IMR-90 (cell line): ENCODE measurements around the gene CCDC170. TPM values are rescaled to one million over a fixed set of nuclear protein-coding genes. Genes with fewer than 3 reads are reported as not detected.

Experiments
- ATAC-seq: fragments of 200-7000 bp; cut with Tn5 transposase; 2 replicates; pipeline ENCODE4 v1.9.1; 2020; ENCODE audit warnings: low read depth, mild to moderate bottlenecking, moderate library complexity
- BruUV-seq: library from RNA; stranded (reverse); fragments of 400-500 nt; replicated peaks from 2 replicates; lab custom pipeline; 2021; lab: Mats Ljungman, UMichigan
- CTCF ChIA-PET: fragments of 300-600 bp; formaldehyde crosslinking; extraction: SDS; loops from one replicate; lab custom pipeline; 2021; ENCODE audit warnings: antibody characterized with exemption; lab: Yijun Ruan, JAX
- POLR2A ChIA-PET: fragments of 300-600 bp; sonication (Branson Sonifier 250); formaldehyde crosslinking; loops from one replicate; lab custom pipeline; 2022; ENCODE audit warnings: antibody characterized with exemption; ENCODE audit not compliant: unreplicated experiment; lab: Charles Lee
- DNase-seq: peaks from one replicate; pipeline ENCODE4 v3.0.0; 2013
- H2AFZ ChIP-seq: replicated peaks from 2 replicates; pipeline ENCODE3; 2013; ENCODE audit warnings: low read length, mild to moderate bottlenecking; ENCODE audit not compliant: poor library complexity
- H2AK5ac ChIP-seq: 2 replicates; pipeline ENCODE4 v1.6.1; 2013; ENCODE audit warnings: low read depth, low read length, inconsistent platforms
- H2AK9ac ChIP-seq: replicated peaks from 2 replicates; pipeline ENCODE3; 2013; ENCODE audit warnings: mild to moderate bottlenecking, low read depth, low read length, moderate library complexity; ENCODE audit not compliant: poor library complexity
- H2BK120ac ChIP-seq: 2 replicates; pipeline ENCODE4 v1.6.1; 2013; ENCODE audit warnings: low read depth, low read length, inconsistent platforms
- H2BK15ac ChIP-seq: 3 replicates; pipeline ENCODE4 v1.6.1; 2013; ENCODE audit warnings: low read depth, low read length, inconsistent platforms
- H2BK20ac ChIP-seq: 2 replicates; pipeline ENCODE4 v1.6.1; 2013; ENCODE audit warnings: low read depth, mild to moderate bottlenecking, inconsistent platforms, low read length, moderate library complexity
- H2BK5ac ChIP-seq: 2 replicates; pipeline ENCODE4 v1.6.1; 2013; ENCODE audit warnings: mild to moderate bottlenecking, low read depth, low read length, inconsistent platforms; ENCODE audit not compliant: poor library complexity, severe bottlenecking
- H3K14ac ChIP-seq: replicated peaks from 2 replicates; pipeline ENCODE4 v1.6.1; 2013; ENCODE audit warnings: low read depth, low read length, inconsistent platforms
- H3K18ac ChIP-seq: 2 replicates; pipeline ENCODE4 v1.6.1; 2013; ENCODE audit warnings: low read depth, low read length, control low read depth
- H3K23ac ChIP-seq: 2 replicates; pipeline ENCODE4 v1.6.1; 2013; ENCODE audit warnings: low read depth, low read length, inconsistent platforms
- H3K27ac ChIP-seq: 2 replicates; pipeline ENCODE4 v1.5.1; 2013; ENCODE audit warnings: mild to moderate bottlenecking, control low read depth, low read length; ENCODE audit not compliant: insufficient read depth
- H3K27me3 ChIP-seq: 2 replicates; pipeline ENCODE4 v1.6.1; 2013; ENCODE audit warnings: low read length; ENCODE audit not compliant: control insufficient read depth, insufficient read depth
- H3K36me3 ChIP-seq: 2 replicates; pipeline ENCODE4 v1.6.1; 2013; ENCODE audit warnings: low read length, mixed read lengths; ENCODE audit not compliant: control insufficient read depth, insufficient read depth
- H3K4ac ChIP-seq: 2 replicates; pipeline ENCODE4 v1.6.1; 2013; ENCODE audit warnings: low read depth, low read length, inconsistent platforms
- H3K4me1 ChIP-seq: 2 replicates; pipeline ENCODE4 v1.6.1; 2013; ENCODE audit warnings: low read length, mixed read lengths; ENCODE audit not compliant: control insufficient read depth, insufficient read depth
- H3K4me2 ChIP-seq: 2 replicates; pipeline ENCODE4 v1.6.1; 2013; ENCODE audit warnings: low read depth, mild to moderate bottlenecking, control low read depth, low read length, moderate library complexity
- H3K4me3 ChIP-seq: 2 replicates; pipeline ENCODE4 v1.5.1; 2013; ENCODE audit warnings: low read depth, mild to moderate bottlenecking, control low read depth, low read length, moderate library complexity; ENCODE audit not compliant: insufficient read depth
- H3K56ac ChIP-seq: 2 replicates; pipeline ENCODE4 v1.6.1; 2013; ENCODE audit warnings: low read length, inconsistent platforms; ENCODE audit not compliant: insufficient read depth; ENCODE audit errors: extremely low read depth
- H3K79me1 ChIP-seq, 2 experiments: 2 replicates each; pipeline ENCODE4 v1.6.1; 2013; ENCODE audit warnings: low read length in 2 of 2, inconsistent platforms in 1 of 2, low read depth in 1 of 2
- H3K9ac ChIP-seq: 2 replicates; pipeline ENCODE4 v1.6.1; 2013; ENCODE audit warnings: low read depth, low read length, control low read depth
- H3K9me1 ChIP-seq: 2 replicates; pipeline ENCODE4 v1.6.1; 2013; ENCODE audit warnings: low read length, inconsistent platforms; ENCODE audit not compliant: insufficient read depth
- H3K9me3 ChIP-seq: 2 replicates; pipeline ENCODE4 v1.6.1; 2013; ENCODE audit warnings: low read length; ENCODE audit not compliant: control insufficient read depth, insufficient read depth
- H4K20me1 ChIP-seq: 2 replicates; pipeline ENCODE4 v1.6.1; 2013; ENCODE audit warnings: low read length, inconsistent platforms; ENCODE audit not compliant: insufficient read depth
- H4K5ac ChIP-seq: 2 replicates; pipeline ENCODE4 v1.6.1; 2013; ENCODE audit warnings: mild to moderate bottlenecking, low read depth, low read length, control low read depth
- H4K8ac ChIP-seq, 2 experiments: 2 replicates each; pipeline ENCODE4 v1.6.1; 2013; ENCODE audit warnings: low read depth in 2 of 2, low read length in 2 of 2, control low read depth in 1 of 2, inconsistent platforms in 1 of 2
- H4K91ac ChIP-seq: 2 replicates; pipeline ENCODE4 v1.6.1; 2013; ENCODE audit warnings: low read depth, low read length, inconsistent platforms; ENCODE audit not compliant: insufficient read depth
- BHLHE40 ChIP-seq: fragments of 150-350 bp; IDR thresholded peaks from 2 replicates; pipeline ENCODE4 v1.6.1; 2016; ENCODE audit warnings: mild to moderate bottlenecking, low read depth, low read length
- CEBPB ChIP-seq: IDR thresholded peaks from 2 replicates; pipeline ENCODE4 v1.6.1; 2012; ENCODE audit warnings: low read depth, low read length, improper control_type of control experiment
- CHD1 ChIP-seq: IDR thresholded peaks from 2 replicates; pipeline ENCODE4 v1.6.1; 2012; ENCODE audit warnings: low read depth, low read length, improper control_type of control experiment
- FOS ChIP-seq: fragments of 150-350 bp; IDR thresholded peaks from 2 replicates; pipeline ENCODE4 v1.6.1; 2016; ENCODE audit warnings: low read depth, low read length
- MAFK ChIP-seq: IDR thresholded peaks from 2 replicates; pipeline ENCODE4 v1.6.1; 2012; ENCODE audit warnings: low read depth, low read length, improper control_type of control experiment
- MXI1 ChIP-seq: IDR thresholded peaks from 2 replicates; pipeline ENCODE4 v1.6.1; 2012; ENCODE audit warnings: low read depth, mild to moderate bottlenecking, low read length, moderate library complexity, borderline replicate concordance
- NFE2L2 ChIP-seq: fragments of 150-350 bp; IDR thresholded peaks from 2 replicates; pipeline ENCODE4 v1.6.1; 2016; ENCODE audit warnings: low read depth, mild to moderate bottlenecking, low read length
- POLR2A ChIP-seq: IDR thresholded peaks from 2 replicates; pipeline ENCODE4 v1.6.1; 2012; ENCODE audit warnings: mild to moderate bottlenecking, low read depth, low read length
- RAD21 ChIP-seq: IDR thresholded peaks from 2 replicates; pipeline ENCODE4 v1.6.1; 2012; ENCODE audit warnings: low read length, improper control_type of control experiment
- RCOR1 ChIP-seq: IDR thresholded peaks from 2 replicates; pipeline ENCODE4 v1.6.1; 2012; ENCODE audit warnings: mild to moderate bottlenecking, low read length, improper control_type of control experiment; ENCODE audit not compliant: insufficient replicate concordance
- RFX5 ChIP-seq: IDR thresholded peaks from 2 replicates; pipeline ENCODE4 v1.8.0; 2012; ENCODE audit warnings: low read depth, mild to moderate bottlenecking, low read length, moderate library complexity
- SMC3 ChIP-seq: fragments of 150-350 bp; IDR thresholded peaks from 2 replicates; pipeline ENCODE4 v1.6.1; 2016; ENCODE audit warnings: low read depth, mild to moderate bottlenecking, antibody characterized with exemption, low read length, moderate library complexity
- WGBS, 2 experiments: methylation state at CpG; one replicate each; pipeline versions ENCODE4 v1.1.5 to v1.1.7; 2013; ENCODE audit warnings: missing lambda C conversion rate in 2 of 2; ENCODE audit not compliant: insufficient read length in 1 of 2; ENCODE audit errors: extremely low coverage in 2 of 2; 5-methylcytosine and 5-hydroxymethylcytosine counted together
- dilution Hi-C: fragments of 300-500 bp; cut with HindIII; formaldehyde crosslinking; loops from one replicate; pipeline ENCODE4 v1.14.3; 2018; ENCODE audit warnings: low sequenced_read_pairs; ENCODE audit not compliant: unreplicated experiment
- in situ Hi-C: fragments of 300-500 bp; cut with MboI; formaldehyde crosslinking; loops from 3 replicates; pipeline ENCODE4 v1.14.3; 2019; ENCODE audit warnings: low sequenced_read_pairs, inconsistent platforms, mixed read lengths
- intact Hi-C: fragments of 100-400 bp; cut with micrococcal nuclease; formaldehyde crosslinking; loops from 2 replicates; pipeline ENCODE4 v1.10.0; 2022
- polyA plus RNA-seq, 3 experiments: library from polyadenylated mRNA; depleted of rRNA; stranded (reverse); fragments of >200 nt; gene quantifications; 2 replicates each; pipeline ENCODE4 v1.2.3, GENCODE V29; 2012; ENCODE audit warnings: low replicate concordance in 1 of 3
- total RNA-seq: library from RNA; depleted of rRNA; stranded (reverse); fragments of >200 nt; gene quantifications from 2 replicates; pipeline ENCODE4 v1.2.3, GENCODE V29; 2012
- TF ChIP-seq, protein P1 (sequence below): conservative IDR thresholded peaks from 2 replicates; pipeline ENCODE4 v1.5.1; 2012; ENCODE audit warnings: mild to moderate bottlenecking, low read depth, low read length, improper control_type of control experiment
- TF ChIP-seq, protein P2 (sequence below): fragments of 150-350 bp; IDR thresholded peaks from 2 replicates; pipeline ENCODE4 v1.6.1; 2017; ENCODE audit warnings: mild to moderate bottlenecking, antibody characterized with exemption, low read length, low read depth
- TF ChIP-seq, protein P3 (sequence below): fragments of 150-350 bp; IDR thresholded peaks from 2 replicates; pipeline ENCODE4 v1.6.1; 2016; ENCODE audit warnings: low read depth, mild to moderate bottlenecking, low read length, moderate library complexity, borderline replicate concordance

Gene CCDC170
- total and polyA plus RNA-seq, 2 of the 4 experiments (the other 2 are of a cell fraction): 0.12 to 0.54 TPM

DNA sequence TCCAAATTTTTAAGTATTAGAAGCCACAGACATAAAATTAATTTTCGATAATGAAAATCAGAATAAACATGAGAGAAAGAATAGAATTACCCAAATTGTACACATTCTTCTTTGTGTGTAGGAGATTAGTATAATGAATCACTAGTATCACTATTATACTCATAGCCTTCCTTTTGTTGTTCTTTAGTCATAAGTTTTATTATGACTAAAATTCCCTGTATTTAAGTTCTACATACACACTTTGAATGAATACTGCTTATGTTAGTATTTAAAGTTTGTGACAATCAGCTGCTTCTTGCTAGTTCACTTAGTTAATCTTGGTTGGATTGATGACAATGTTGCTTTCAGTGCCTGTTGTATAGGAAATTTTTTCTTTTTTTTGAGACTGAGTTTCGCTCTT, 72.7 kb downstream of the CCDC170 start:
- H3K79me1 ChIP-seq: no peaks in the 10 kb centered on the region
- H3K56ac ChIP-seq: no peak overlapping the region
- ATAC-seq (no peak), DNase-seq (no peak)
- H2BK15ac ChIP-seq: no peak overlapping the region
- H2BK5ac ChIP-seq: no peak overlapping the region
- H3K9me3 ChIP-seq: peaks cover 5% of the 10 kb centered on the region; the same call in 1 of the 2 replicates
- no peak overlapping the region for H3K27ac ChIP-seq
- in situ Hi-C loops (no loop called here), intact Hi-C loops (no loop called here), dilution Hi-C loops (no loop called here)
- H4K20me1 ChIP-seq: no peaks in the 10 kb centered on the region
- H4K5ac ChIP-seq: no peak overlapping the region
- no peak overlapping the region for H2BK20ac ChIP-seq
- no peaks in the 10 kb centered on the region for H3K9me1 ChIP-seq
- H2AK9ac ChIP-seq: no peak overlapping the region
- H3K27me3 ChIP-seq: no peaks in the 10 kb centered on the region
- no peak overlapping the region for H3K23ac ChIP-seq
- H2BK120ac ChIP-seq: no peak overlapping the region
- no peak overlapping the region for H4K8ac ChIP-seq
- CTCF ChIA-PET: no interaction called here
- H3K4me2 ChIP-seq: no peak overlapping the region
- H3K18ac ChIP-seq: no peak overlapping the region
- TF ChIP-seq, protein P1, sequence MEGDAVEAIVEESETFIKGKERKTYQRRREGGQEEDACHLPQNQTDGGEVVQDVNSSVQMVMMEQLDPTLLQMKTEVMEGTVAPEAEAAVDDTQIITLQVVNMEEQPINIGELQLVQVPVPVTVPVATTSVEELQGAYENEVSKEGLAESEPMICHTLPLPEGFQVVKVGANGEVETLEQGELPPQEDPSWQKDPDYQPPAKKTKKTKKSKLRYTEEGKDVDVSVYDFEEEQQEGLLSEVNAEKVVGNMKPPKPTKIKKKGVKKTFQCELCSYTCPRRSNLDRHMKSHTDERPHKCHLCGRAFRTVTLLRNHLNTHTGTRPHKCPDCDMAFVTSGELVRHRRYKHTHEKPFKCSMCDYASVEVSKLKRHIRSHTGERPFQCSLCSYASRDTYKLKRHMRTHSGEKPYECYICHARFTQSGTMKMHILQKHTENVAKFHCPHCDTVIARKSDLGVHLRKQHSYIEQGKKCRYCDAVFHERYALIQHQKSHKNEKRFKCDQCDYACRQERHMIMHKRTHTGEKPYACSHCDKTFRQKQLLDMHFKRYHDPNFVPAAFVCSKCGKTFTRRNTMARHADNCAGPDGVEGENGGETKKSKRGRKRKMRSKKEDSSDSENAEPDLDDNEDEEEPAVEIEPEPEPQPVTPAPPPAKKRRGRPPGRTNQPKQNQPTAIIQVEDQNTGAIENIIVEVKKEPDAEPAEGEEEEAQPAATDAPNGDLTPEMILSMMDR: no peak
- TF ChIP-seq MXI1 (no peak), SMC3 (no peak), POLR2A (no peak), RCOR1 (no peak), RAD21 (no peak), RFX5 (no peak), BHLHE40 (no peak), CHD1 (no peak), NFE2L2 (no peak), MAFK (no peak), FOS (no peak), CEBPB (no peak)
- TF ChIP-seq, protein P2, sequence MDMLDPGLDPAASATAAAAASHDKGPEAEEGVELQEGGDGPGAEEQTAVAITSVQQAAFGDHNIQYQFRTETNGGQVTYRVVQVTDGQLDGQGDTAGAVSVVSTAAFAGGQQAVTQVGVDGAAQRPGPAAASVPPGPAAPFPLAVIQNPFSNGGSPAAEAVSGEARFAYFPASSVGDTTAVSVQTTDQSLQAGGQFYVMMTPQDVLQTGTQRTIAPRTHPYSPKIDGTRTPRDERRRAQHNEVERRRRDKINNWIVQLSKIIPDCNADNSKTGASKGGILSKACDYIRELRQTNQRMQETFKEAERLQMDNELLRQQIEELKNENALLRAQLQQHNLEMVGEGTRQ: no peak
- TF ChIP-seq, protein P3, sequence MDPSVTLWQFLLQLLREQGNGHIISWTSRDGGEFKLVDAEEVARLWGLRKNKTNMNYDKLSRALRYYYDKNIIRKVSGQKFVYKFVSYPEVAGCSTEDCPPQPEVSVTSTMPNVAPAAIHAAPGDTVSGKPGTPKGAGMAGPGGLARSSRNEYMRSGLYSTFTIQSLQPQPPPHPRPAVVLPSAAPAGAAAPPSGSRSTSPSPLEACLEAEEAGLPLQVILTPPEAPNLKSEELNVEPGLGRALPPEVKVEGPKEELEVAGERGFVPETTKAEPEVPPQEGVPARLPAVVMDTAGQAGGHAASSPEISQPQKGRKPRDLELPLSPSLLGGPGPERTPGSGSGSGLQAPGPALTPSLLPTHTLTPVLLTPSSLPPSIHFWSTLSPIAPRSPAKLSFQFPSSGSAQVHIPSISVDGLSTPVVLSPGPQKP: no peak
- H3K9ac ChIP-seq: no peak overlapping the region
- H3K4me1 ChIP-seq: no peaks in the 10 kb centered on the region
- no peak overlapping the region for H3K14ac ChIP-seq
- H3K4ac ChIP-seq: no peak overlapping the region
- no TSS peak for BruUV-seq
- H3K4me3 ChIP-seq: no peak overlapping the region
- H2AFZ ChIP-seq: no peak overlapping the region
- POLR2A ChIA-PET: no interaction called here
- WGBS, 2 experiments: no CpG with 5 or more reads among the region's 2 CpGs
- H2AK5ac ChIP-seq: no peak overlapping the region
- no peak overlapping the region for H4K91ac ChIP-seq
- no peaks in the 10 kb centered on the region for H3K36me3 ChIP-seq
